ENCODE measurements around the gene KCNIP1.

DNA sequence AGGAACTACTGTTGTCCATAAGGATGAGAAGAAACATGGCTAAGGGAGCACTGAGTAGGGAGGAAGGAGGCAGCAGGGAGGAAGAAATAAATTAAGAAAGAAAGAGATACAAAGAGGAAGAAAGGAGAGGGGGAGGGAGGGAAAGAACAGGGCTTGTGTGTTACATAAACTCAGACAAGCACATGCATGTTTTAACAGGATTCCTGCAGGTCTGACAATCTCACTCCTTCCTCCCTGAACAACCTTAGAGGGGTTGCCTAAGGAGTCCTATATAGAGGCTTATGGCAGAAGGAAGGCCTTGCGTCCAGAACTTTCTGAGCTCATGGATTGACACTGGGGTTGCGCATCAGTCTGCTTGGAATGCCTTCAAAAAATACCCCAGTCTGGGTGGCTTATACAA, 4.2 kb upstream of the KCNIP1 start:
- TF ChIP-seq, protein P1, sequence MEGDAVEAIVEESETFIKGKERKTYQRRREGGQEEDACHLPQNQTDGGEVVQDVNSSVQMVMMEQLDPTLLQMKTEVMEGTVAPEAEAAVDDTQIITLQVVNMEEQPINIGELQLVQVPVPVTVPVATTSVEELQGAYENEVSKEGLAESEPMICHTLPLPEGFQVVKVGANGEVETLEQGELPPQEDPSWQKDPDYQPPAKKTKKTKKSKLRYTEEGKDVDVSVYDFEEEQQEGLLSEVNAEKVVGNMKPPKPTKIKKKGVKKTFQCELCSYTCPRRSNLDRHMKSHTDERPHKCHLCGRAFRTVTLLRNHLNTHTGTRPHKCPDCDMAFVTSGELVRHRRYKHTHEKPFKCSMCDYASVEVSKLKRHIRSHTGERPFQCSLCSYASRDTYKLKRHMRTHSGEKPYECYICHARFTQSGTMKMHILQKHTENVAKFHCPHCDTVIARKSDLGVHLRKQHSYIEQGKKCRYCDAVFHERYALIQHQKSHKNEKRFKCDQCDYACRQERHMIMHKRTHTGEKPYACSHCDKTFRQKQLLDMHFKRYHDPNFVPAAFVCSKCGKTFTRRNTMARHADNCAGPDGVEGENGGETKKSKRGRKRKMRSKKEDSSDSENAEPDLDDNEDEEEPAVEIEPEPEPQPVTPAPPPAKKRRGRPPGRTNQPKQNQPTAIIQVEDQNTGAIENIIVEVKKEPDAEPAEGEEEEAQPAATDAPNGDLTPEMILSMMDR (IDR thresholded peaks at IDR 0.05): no peak
- no peak for TF ChIP-seq POLR2A (IDR thresholded peaks at IDR 0.05)
